H1 (cell line): ENCODE data around the gene CRBN. TPM values are rescaled to one million over a fixed set of nuclear protein-coding genes. Genes with fewer than 3 reads are reported as not detected.

Experiments used
- CTCF ChIA-PET: fragments of 300-600 bp; sonication (Branson Sonifier 250); formaldehyde crosslinking; loops from one replicate; lab custom pipeline; 2021; ENCODE audit not compliant: partially characterized antibody; lab: Charles Lee
- POLR2A ChIA-PET: fragments of 300-600 bp; sonication (Branson Sonifier 250); formaldehyde crosslinking; loops from one replicate; lab custom pipeline; 2021; ENCODE audit warnings: inconsistent platforms; ENCODE audit not compliant: partially characterized antibody; lab: Charles Lee
- DNase-seq, 2 experiments: peaks; one replicate each; pipeline versions ENCODE4 v3.0.0 to v3.0.0-alpha.2; 2010 to 2022; ENCODE audit warnings: low spot score in 2 of 2, low read depth in 1 of 2, mixed read lengths in 1 of 2
- FAIRE-seq: peaks from 2 replicates; lab custom pipeline; 2011; peaks lifted over from hg19 to GRCh38; lab: Jason Lieb, UNC
- H2AFZ ChIP-seq: 2 replicates; pipeline ENCODE4 v1.8.1; 2012; ENCODE audit warnings: low read length, inconsistent platforms
- H2AK5ac ChIP-seq: 2 replicates; pipeline ENCODE4 v1.6.1; 2013; ENCODE audit warnings: low read depth, low read length
- H2BK120ac ChIP-seq: replicated peaks from 2 replicates; pipeline ENCODE3; 2013; ENCODE audit warnings: low read depth, low read length, inconsistent platforms
- H2BK12ac ChIP-seq: 2 replicates; pipeline ENCODE4 v1.6.1; 2013; ENCODE audit warnings: low read depth, low read length
- H2BK15ac ChIP-seq: 2 replicates; pipeline ENCODE4 v1.6.1; 2013; ENCODE audit warnings: low read length
- H2BK20ac ChIP-seq: 2 replicates; pipeline ENCODE4 v1.6.1; 2013; ENCODE audit warnings: low read length
- H2BK5ac ChIP-seq: 2 replicates; pipeline ENCODE4 v1.6.1; 2013; ENCODE audit warnings: low read depth, low read length
- H3K14ac ChIP-seq: 2 replicates; pipeline ENCODE4 v1.6.1; 2013; ENCODE audit warnings: inconsistent platforms; ENCODE audit not compliant: insufficient read length
- H3K18ac ChIP-seq: 2 replicates; pipeline ENCODE4 v1.6.1; 2013; ENCODE audit warnings: low read length; ENCODE audit errors: extremely low read depth
- H3K23ac ChIP-seq: 2 replicates; pipeline ENCODE4 v1.6.1; 2013; ENCODE audit warnings: inconsistent platforms; ENCODE audit not compliant: insufficient read length
- H3K23me2 ChIP-seq: 2 replicates; pipeline ENCODE4 v1.6.1; 2013; ENCODE audit warnings: low read depth, low read length
- H3K27ac ChIP-seq: 2 replicates; pipeline ENCODE4 v1.6.1; 2011; ENCODE audit warnings: low read depth, low read length, inconsistent platforms
- H3K27me3 ChIP-seq, 4 experiments: replicated peaks in 1 of 4; 1 replicate in 1 of 4; 2 replicates in 3 of 4; pipeline versions ENCODE4 v1.6.1 to v1.8.1; 2011 to 2013; ENCODE audit warnings: low read length in 3 of 4, mild to moderate bottlenecking in 3 of 4, inconsistent platforms in 2 of 4, mixed read lengths in 2 of 4, moderate library complexity in 1 of 4; ENCODE audit not compliant: control insufficient read depth in 3 of 4, insufficient read depth in 3 of 4; ENCODE audit errors: extremely low read depth in 1 of 4
- H3K36me3 ChIP-seq, 4 experiments: 2 replicates each; pipeline versions ENCODE4 v1.6.1 to v1.8.1; 2011 to 2013; ENCODE audit warnings: mild to moderate bottlenecking in 4 of 4, low read length in 3 of 4, moderate library complexity in 2 of 4, control low read depth in 1 of 4, inconsistent platforms in 1 of 4; ENCODE audit not compliant: insufficient read depth in 4 of 4, control insufficient read depth in 2 of 4
- H3K4ac ChIP-seq: replicated peaks from 2 replicates; pipeline ENCODE3; 2013; ENCODE audit warnings: low read length, low read depth, mixed read lengths, inconsistent platforms; ENCODE audit not compliant: insufficient read length
- H3K4me1 ChIP-seq, 4 experiments: replicated peaks in 1 of 4; 1 replicate in 1 of 4; 2 replicates in 3 of 4; pipeline versions ENCODE4 v1.6.1 to v1.8.1; 2011 to 2013; ENCODE audit warnings: low read length in 3 of 4, inconsistent platforms in 2 of 4, mixed read lengths in 1 of 4; ENCODE audit not compliant: insufficient read depth in 4 of 4, control insufficient read depth in 3 of 4
- H3K4me2 ChIP-seq, 2 experiments: 2 replicates each; pipeline versions ENCODE4 v1.6.1 to v1.8.1; 2011 to 2013; ENCODE audit warnings: low read depth in 2 of 2, low read length in 2 of 2, control low read depth in 1 of 2, inconsistent platforms in 1 of 2, mild to moderate bottlenecking in 1 of 2; ENCODE audit not compliant: insufficient read depth in 1 of 2
- H3K4me3 ChIP-seq, 4 experiments: fragments of 200-600, 300-600 bp in 1 of 4; sonication (generic), shearing (Covaris generic), sonication (Bioruptor Twin) in 1 of 4; 2 replicates each; pipeline versions ENCODE4 v1.5.1 to v1.8.1; 2011 to 2016; ENCODE audit warnings: low read length in 4 of 4, low read depth in 3 of 4, control low read depth in 2 of 4, inconsistent platforms in 2 of 4, mild to moderate bottlenecking in 2 of 4, mixed read lengths in 1 of 4, moderate library complexity in 1 of 4; ENCODE audit not compliant: insufficient read depth in 2 of 4; ENCODE audit errors: extremely low read depth in 1 of 4
- H3K56ac ChIP-seq: replicated peaks from 2 replicates; pipeline ENCODE3; 2013; ENCODE audit warnings: low read depth, mild to moderate bottlenecking, mixed read lengths, low read length, inconsistent platforms; ENCODE audit not compliant: insufficient read length
- H3K79me1 ChIP-seq: 2 replicates; pipeline ENCODE4 v1.6.1; 2013; ENCODE audit warnings: low read depth, low read length, control low read depth
- H3K79me2 ChIP-seq, 2 experiments: 2 replicates each; pipeline versions ENCODE4 v1.6.1 to v1.8.1; 2012 to 2013; ENCODE audit warnings: low read length in 2 of 2, mild to moderate bottlenecking in 2 of 2, inconsistent platforms in 1 of 2; ENCODE audit not compliant: insufficient read depth in 2 of 2, control insufficient read depth in 1 of 2
- H3K9ac ChIP-seq, 4 experiments: replicated peaks in 1 of 4; 1 replicate in 1 of 4; 2 replicates in 3 of 4; pipeline versions ENCODE4 v1.6.1 to v1.8.1; 2011 to 2013; ENCODE audit warnings: low read depth in 3 of 4, low read length in 3 of 4, control low read depth in 2 of 4, mild to moderate bottlenecking in 2 of 4, moderate library complexity in 2 of 4, inconsistent platforms in 1 of 4; ENCODE audit errors: extremely low read depth in 1 of 4
- H3K9me3 ChIP-seq, 2 experiments: 2 replicates each; pipeline versions ENCODE4 v1.6.1 to v1.8.1; 2012 to 2013; ENCODE audit warnings: mild to moderate bottlenecking in 2 of 2, moderate library complexity in 2 of 2, control low read depth in 1 of 2, inconsistent platforms in 1 of 2, low read depth in 1 of 2, low read length in 1 of 2, mixed read lengths in 1 of 2; ENCODE audit not compliant: insufficient read depth in 2 of 2
- H4K20me1 ChIP-seq, 2 experiments: replicated peaks in 1 of 2; 2 replicates each; pipeline versions ENCODE3 to v1.8.1; 2011 to 2013; ENCODE audit warnings: inconsistent platforms in 2 of 2, low read length in 2 of 2, mild to moderate bottlenecking in 1 of 2; ENCODE audit not compliant: insufficient read depth in 2 of 2, control insufficient read depth in 1 of 2
- H4K5ac ChIP-seq: 2 replicates; pipeline ENCODE4 v1.6.1; 2013; ENCODE audit warnings: low read length, low read depth, mixed read lengths, inconsistent platforms; ENCODE audit not compliant: insufficient read length
- H4K8ac ChIP-seq: 2 replicates; pipeline ENCODE4 v1.8.0; 2013; ENCODE audit warnings: mild to moderate bottlenecking, moderate library complexity, low read length, inconsistent platforms; ENCODE audit not compliant: insufficient read depth; ENCODE audit errors: extremely low read depth
- H4K91ac ChIP-seq: replicated peaks from 2 replicates; pipeline ENCODE3; 2013; ENCODE audit warnings: low read length, mixed read lengths, inconsistent platforms; ENCODE audit not compliant: insufficient read length
- ATF2 ChIP-seq: IDR thresholded peaks from 2 replicates; pipeline ENCODE4 v1.6.1; 2012; ENCODE audit warnings: low read length, inconsistent platforms
- BACH1 ChIP-seq: IDR thresholded peaks from 2 replicates; pipeline ENCODE4 v1.6.1; 2012; ENCODE audit warnings: low read length, improper control_type of control experiment
- E2F6 ChIP-seq: IDR thresholded peaks from 2 replicates; pipeline ENCODE4 v1.6.1; 2012; ENCODE audit warnings: inconsistent platforms
- JUND ChIP-seq: IDR thresholded peaks from 2 replicates; pipeline ENCODE4 v1.6.1; 2011; ENCODE audit warnings: mild to moderate bottlenecking, improper control_type of control experiment, low read length
- MAFK ChIP-seq: IDR thresholded peaks from 2 replicates; pipeline ENCODE4 v1.6.1; 2012; ENCODE audit warnings: low read depth, mild to moderate bottlenecking, improper control_type of control experiment, low read length
- NANOG ChIP-seq: IDR thresholded peaks from 2 replicates; pipeline ENCODE4 v1.6.1; 2011; ENCODE audit warnings: low read length, low read depth, mild to moderate bottlenecking, inconsistent platforms; ENCODE audit not compliant: insufficient read depth, poor library complexity, severe bottlenecking
- POU5F1 ChIP-seq: IDR thresholded peaks from 2 replicates; pipeline ENCODE4 v1.6.1; 2011; ENCODE audit warnings: low read depth, mild to moderate bottlenecking, low read length, moderate library complexity
- RXRA ChIP-seq: IDR thresholded peaks from 2 replicates; pipeline ENCODE4 v1.6.1; 2011; ENCODE audit warnings: low read depth, mild to moderate bottlenecking, low read length, moderate library complexity; ENCODE audit not compliant: insufficient read depth
- SAP30 ChIP-seq: fragments of 300-600 bp; sonication (generic); IDR thresholded peaks from 2 replicates; pipeline ENCODE4 v1.7.1; 2012; ENCODE audit warnings: low read length, moderate library complexity, mild to moderate bottlenecking, inconsistent platforms; ENCODE audit not compliant: insufficient read depth, insufficient replicate concordance
- SP2 ChIP-seq: IDR thresholded peaks from 2 replicates; pipeline ENCODE4 v1.6.1; 2012; ENCODE audit warnings: mild to moderate bottlenecking, low read length, inconsistent platforms
- SP4 ChIP-seq: IDR thresholded peaks from 2 replicates; pipeline ENCODE4 v1.6.1; 2012; ENCODE audit warnings: low read length, inconsistent platforms
- TAF1 ChIP-seq: IDR thresholded peaks from 2 replicates; pipeline ENCODE4 v1.6.1; 2011; ENCODE audit warnings: mild to moderate bottlenecking, low read depth, low read length
- TCF12 ChIP-seq: IDR thresholded peaks from 2 replicates; pipeline ENCODE4 v1.6.1; 2011; ENCODE audit warnings: low read depth, mild to moderate bottlenecking, low read length
- WGBS, 2 experiments: shearing (Covaris generic) in 1 of 2; methylation state at CpG; one replicate each; pipeline versions ENCODE4 v1.1.6 to v1.1.7; 2013 to 2015; ENCODE audit warnings: low lambda C conversion rate in 2 of 2, mixed read lengths in 2 of 2, inconsistent platforms in 1 of 2, low coverage in 1 of 2, missing lambda C conversion rate in 1 of 2; ENCODE audit not compliant: insufficient replicate concordance in 2 of 2, insufficient coverage in 1 of 2, insufficient read length in 1 of 2; ENCODE audit errors: extremely low coverage in 1 of 2, missing lambda C conversion rate in 1 of 2; 5-methylcytosine and 5-hydroxymethylcytosine counted together
- polyA plus RNA-seq, 7 experiments: library from polyadenylated mRNA; depleted of rRNA in 3 of 7; stranded (reverse) in 5 of 7; unstranded in 2 of 7; fragments of >200 nt in 5 of 7; fragments of 200-250 nt in 2 of 7; gene quantifications; 1 replicate in 5 of 7; 2 replicates in 1 of 7; 4 replicates in 1 of 7; pipeline versions ENCODE4 v1.2.1 to v1.2.3, GENCODE V29; 2011 to 2013; ENCODE audit warnings: missing spikeins in 2 of 7, mixed read lengths in 2 of 7
- total RNA-seq: library from RNA; stranded (reverse); fragmentation: NEBNext Ultra II Directional; extraction: Animal tissue kit (Norgen Biotek cat#: 25700); gene quantifications from 2 replicates; pipeline ENCODE4 v1.2.1, GENCODE V29; 2021

Gene CRBN
- total and polyA plus RNA-seq, 2 of the 8 experiments (the other 6 are each of a cell fraction or from before 2014, with no cell fraction given): 13.4 to 30.3 TPM

GRCh38 chr3:3145831-3146230, 33.7 kb downstream of the CRBN start:
- H3K23ac ChIP-seq: no peak overlapping the region
- H2BK120ac ChIP-seq: no peak overlapping the region
- H4K20me1 ChIP-seq: peaks cover 2 to 3% of the 10 kb centered on the region in 2 experiments
- no peak overlapping the region for H3K27ac ChIP-seq
- H2AK5ac ChIP-seq: no peak overlapping the region
- H3K9ac ChIP-seq: no peak overlapping the region
- peaks cover 6 to 92% (median 47%) of the 10 kb centered on the region in 4 experiments; a peak in 7 of 8 replicates for H3K36me3 ChIP-seq
- H2BK5ac ChIP-seq: no peak overlapping the region
- H3K9me3 ChIP-seq: no peaks in the 10 kb centered on the region
- H3K14ac ChIP-seq: no peak overlapping the region
- FAIRE-seq (no peak), DNase-seq (no peak)
- no peak overlapping the region for H2BK15ac ChIP-seq
- ChIA-PET CTCF (no interaction called here), POLR2A (interaction anchor here (6.1 kb wide), 1 partner anchor 8 kb away, joined by 33 read pairs; no protein-coding TSS in a partner anchor)
- H4K91ac ChIP-seq: no peak overlapping the region
- no peak overlapping the region for H3K56ac ChIP-seq
- no peaks in the 10 kb centered on the region for H3K79me1 ChIP-seq
- no peak overlapping the region for H2BK12ac ChIP-seq
- no peak overlapping the region for H3K18ac ChIP-seq
- no peaks in the 10 kb centered on the region for H3K27me3 ChIP-seq
- no peaks in the 10 kb centered on the region for H3K23me2 ChIP-seq
- no peak overlapping the region for H3K4ac ChIP-seq
- no peaks in the 10 kb centered on the region for H3K4me1 ChIP-seq
- H2AFZ ChIP-seq: no peak overlapping the region
- H4K8ac ChIP-seq: no peak overlapping the region
- 89% methylated on average over 8 of the region's 8 CpGs; no CpG with 5 or more reads in 1 of the 2 experiments for WGBS, 2 experiments
- no peak overlapping the region for H3K4me3 ChIP-seq
- H4K5ac ChIP-seq: no peak overlapping the region
- no peak overlapping the region for H2BK20ac ChIP-seq
- no peak overlapping the region for H3K4me2 ChIP-seq
- no peaks in the 10 kb centered on the region for H3K79me2 ChIP-seq
- TF ChIP-seq JUND (no peak), SP4 (no peak), RXRA (no peak), SAP30 (no peak), POU5F1 (no peak), ATF2 (no peak), SP2 (no peak), MAFK (no peak), E2F6 (no peak), TAF1 (no peak), BACH1 (no peak), TCF12 (no peak), NANOG (no peak)
